GM12892 (cell line): ENCODE results near the gene RPP30.
"Not testable (repeated sequence)": the region's sequence is repeated elsewhere in the genome, so short reads cannot be mapped to it uniquely, and the experiment has no call there.

Experiments used
- DNase-seq: peaks from one replicate; pipeline ENCODE4 v3.0.0; 2011; ENCODE audit not compliant: insufficient read length
- FAIRE-seq: peaks from 2 replicates; lab custom pipeline; 2011; peaks lifted over from hg19 to GRCh38; lab: Jason Lieb, UNC
- POLR2A ChIP-seq: IDR thresholded peaks from 2 replicates; pipeline ENCODE4 v1.6.1; 2011; ENCODE audit warnings: low read depth, low read length, control low read depth
- POLR2AphosphoS5 ChIP-seq: IDR thresholded peaks from 2 replicates; pipeline ENCODE4 v1.6.1; 2011; ENCODE audit warnings: low read depth, low read length, control low read depth
- TAF1 ChIP-seq: IDR thresholded peaks from 2 replicates; pipeline ENCODE4 v1.6.1; 2011; ENCODE audit warnings: low read depth, mild to moderate bottlenecking, control low read depth, low read length, borderline replicate concordance

The RPP30 gene

GRCh38 chr10:90856964-90857634 lies 14.7 kb upstream of the RPP30 start:
- DNase-seq (no peak), FAIRE-seq (no peak)

GRCh38 chr10:90857635-90858460 lies 13.9 kb upstream of the RPP30 start, which contains the start of gene HTR7:
HTR7 (minus strand) TSS chr10:90858039; CDS start chr10:90857671, 368 bp downstream.
- TF ChIP-seq POLR2AphosphoS5 (no peak), POLR2A (no peak), TAF1 (no peak)
- DNase-seq, result peak; percentile 58
- FAIRE-seq, result no peak

More at GRCh38 chr10:90856964-90857634, 14.7 kb upstream of the RPP30 start:
- TF ChIP-seq POLR2AphosphoS5 (no peak), TAF1 (no peak), POLR2A (no peak)

DNA sequence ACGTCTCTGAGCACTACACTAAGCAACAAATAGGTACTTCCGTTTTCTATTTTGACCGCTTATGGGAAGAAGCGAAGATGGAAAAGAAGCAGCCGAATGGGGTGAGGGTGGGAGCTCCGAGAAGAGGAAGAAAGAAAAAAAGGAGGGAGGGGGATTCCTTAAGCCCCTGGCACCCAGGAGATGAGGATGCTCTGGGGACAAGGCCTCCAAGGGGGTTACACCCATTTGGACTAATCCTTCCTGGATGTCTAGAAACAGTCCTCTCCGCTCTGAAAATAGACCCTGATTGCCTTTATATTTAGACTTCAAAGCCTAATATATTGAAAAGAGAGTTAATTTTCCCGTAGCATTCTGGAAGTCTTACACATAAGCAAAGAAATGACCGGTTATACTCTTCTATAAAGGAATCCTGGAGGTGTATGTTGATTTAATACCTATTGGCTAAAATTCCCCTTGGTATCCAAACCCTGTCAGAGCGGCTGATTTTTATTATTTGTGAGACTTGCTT lies 13.3 kb upstream of the RPP30 start:
- FAIRE-seq (no peak), DNase-seq (no peak)
- no peak for TF ChIP-seq POLR2AphosphoS5
- TF ChIP-seq TAF1, result no peak
- TF ChIP-seq POLR2A, result no peak

DNA sequence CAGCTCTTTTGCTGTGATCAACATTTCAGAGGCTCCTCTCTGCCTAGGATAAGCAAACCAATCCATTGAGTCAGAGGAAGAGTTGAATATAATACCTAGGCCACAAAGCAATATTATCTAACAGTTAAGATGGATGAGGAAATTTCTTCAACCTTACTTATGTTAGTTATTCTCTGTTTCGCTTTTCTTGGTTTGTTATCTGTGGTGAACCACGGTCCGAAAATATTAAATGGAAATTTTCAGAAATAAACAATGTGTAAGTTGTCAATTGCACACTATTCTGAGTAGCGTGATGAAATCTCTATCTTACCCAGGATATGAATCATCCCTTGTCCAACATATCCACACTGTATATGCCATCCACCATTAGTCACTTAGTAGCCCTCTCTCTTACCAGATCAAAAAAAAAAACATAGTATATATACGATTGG lies 12.4 kb upstream of the RPP30 start:
- DNase-seq (no peak), FAIRE-seq (no peak)
- no peak for TF ChIP-seq POLR2A

- FAIRE-seq (no peak), DNase-seq (no peak)
- no peak for TF ChIP-seq POLR2AphosphoS5
- TF ChIP-seq POLR2A, result no peak
- TF ChIP-seq TAF1, result no peak
Observed at GRCh38 chr10:90860790-90861189, 11.0 kb upstream of the RPP30 start.

DNA sequence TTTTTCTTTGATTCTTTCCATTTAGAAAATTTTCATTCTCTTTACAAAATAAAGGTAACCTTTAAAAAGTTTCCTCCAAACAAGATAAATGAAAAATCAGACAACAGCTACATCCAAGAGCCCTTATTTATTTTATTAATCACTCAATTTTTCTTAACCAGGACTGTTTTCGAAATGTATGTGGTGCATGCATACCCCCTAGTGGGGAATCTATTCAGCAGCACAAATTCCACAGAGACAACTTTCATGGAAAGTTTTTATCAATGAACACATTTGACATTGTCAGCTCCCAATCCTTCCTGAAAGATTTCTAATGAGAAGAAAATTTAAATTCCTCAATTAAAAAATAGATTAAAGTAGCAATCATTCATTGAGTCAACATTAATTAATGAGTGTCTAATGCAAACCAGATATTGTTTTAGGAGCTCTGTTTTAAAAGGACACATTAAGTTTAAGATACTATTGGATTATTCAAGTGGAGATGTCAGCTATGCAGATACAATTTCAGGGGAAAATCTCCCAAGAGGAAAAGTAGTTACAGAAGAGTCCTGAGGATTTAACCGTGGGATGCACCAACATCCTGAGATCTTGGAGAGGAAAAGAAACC lies 8.8 kb upstream of the RPP30 start:
- DNase-seq, result no peak
- FAIRE-seq, result no peak
- TF ChIP-seq TAF1 (no peak), POLR2A (no peak), POLR2AphosphoS5 (no peak)

GRCh38 chr10:90865401-90865800 lies 6.4 kb upstream of the RPP30 start:
- no peak for FAIRE-seq
- no peak for DNase-seq
- TF ChIP-seq POLR2A (no peak), TAF1 (no peak), POLR2AphosphoS5 (no peak)

DNA sequence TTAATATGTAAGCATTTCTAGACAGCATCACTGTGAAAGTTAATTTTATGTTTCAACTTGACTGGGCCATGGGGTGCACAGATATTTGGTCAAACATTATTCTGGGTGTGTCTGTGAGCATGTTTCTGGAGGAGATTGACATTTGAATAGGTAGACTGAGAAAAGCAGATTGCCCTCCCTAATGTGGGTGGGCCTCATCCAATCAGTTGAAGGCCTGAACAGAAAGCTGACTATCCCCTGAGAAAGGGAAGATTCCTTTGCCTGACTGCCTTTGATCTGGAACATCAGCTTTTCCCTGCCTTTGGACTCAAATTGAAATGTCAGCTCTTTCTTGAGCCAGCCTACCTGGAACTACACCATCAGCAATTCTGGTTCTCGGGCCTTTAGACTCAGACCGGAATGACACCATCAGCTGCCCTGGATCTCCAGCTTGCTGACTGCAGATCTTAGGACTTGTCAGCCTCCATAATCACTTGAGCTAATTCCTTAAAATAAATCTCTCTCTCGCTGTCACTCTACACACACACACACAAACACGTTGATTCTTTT lies 5.7 kb upstream of the RPP30 start:
- DNase-seq (no peak), FAIRE-seq (no peak)
- no peak for TF ChIP-seq POLR2AphosphoS5
- no peak for TF ChIP-seq POLR2A
- TF ChIP-seq TAF1, result no peak

- DNase-seq (no peak), FAIRE-seq (no peak)
- TF ChIP-seq POLR2AphosphoS5 (no peak), POLR2A (no peak), TAF1 (no peak)
Observed at GRCh38 chr10:90871279-90871765, 452 bp upstream of the RPP30 start.

- DNase-seq (no peak), FAIRE-seq (no peak)
- TF ChIP-seq POLR2A, result no peak
- TF ChIP-seq TAF1, result no peak
- TF ChIP-seq POLR2AphosphoS5, result no peak
Observed at GRCh38 chr10:90872648-90873020, 860 bp downstream of the RPP30 start.

DNA sequence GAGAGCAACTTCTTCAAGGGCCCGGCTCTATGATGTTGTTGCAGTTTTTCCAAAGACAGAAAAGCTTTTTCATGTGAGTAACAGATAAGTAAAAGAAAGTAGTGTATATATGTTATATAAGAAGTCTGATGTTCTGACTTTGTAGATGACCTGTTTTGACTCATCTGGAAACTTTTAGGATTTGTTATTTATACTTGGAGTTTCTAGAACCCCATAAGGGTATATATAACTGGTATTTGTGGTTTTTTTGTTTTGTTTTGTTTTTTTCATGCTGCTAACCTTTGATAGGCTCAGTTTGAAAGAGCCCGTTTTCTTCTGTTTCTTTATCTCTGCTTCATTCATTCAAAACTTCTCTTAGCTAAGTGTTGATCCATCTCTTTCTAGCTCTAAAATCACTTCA lies 7.3 kb downstream of the RPP30 start:
- TF ChIP-seq POLR2A, result no peak
- TF ChIP-seq POLR2AphosphoS5, result no peak
- no peak for TF ChIP-seq TAF1
- FAIRE-seq (no peak), DNase-seq (no peak)

GRCh38 chr10:90880059-90880719 lies 8.4 kb downstream of the RPP30 start:
- not testable (repeated sequence) for FAIRE-seq, DNase-seq
